GM23248 (cell line): ENCODE results near the gene METTL23.

Experiments
- EZH2 ChIP-seq: fragments of 200-600 bp; sonication (generic); IDR thresholded peaks from 2 replicates; pipeline ENCODE4 v1.6.1; 2018; ENCODE audit warnings: antibody characterized with exemption, mild to moderate bottlenecking; ENCODE audit not compliant: insufficient read depth, poor library complexity, severe bottlenecking
- EZH2phosphoT487 ChIP-seq: fragments of 200-600 bp; sonication (generic); IDR thresholded peaks from 2 replicates; pipeline ENCODE4 v1.6.1; 2018; ENCODE audit warnings: antibody characterized with exemption, moderate library complexity, mild to moderate bottlenecking, low read depth; ENCODE audit not compliant: insufficient read depth

GRCh38 chr17:76742958-76743357 lies 16.3 kb downstream of the METTL23 start:
- TF ChIP-seq EZH2phosphoT487 (no peak), EZH2 (no peak)
